ENCODE results near the gene ATP9A. TPM values are rescaled to one million over a fixed set of nuclear protein-coding genes. Genes with fewer than 3 reads are reported as not detected.
A peak's percentile ranks its signal among the peaks of the same experiment; 100 is the strongest.

The ATP9A gene
- total RNA-seq, 2 experiments from 2014 or later: 0.58 to 0.65 TPM

GRCh38 chr20:51607170-51607569 lies 161.0 kb downstream of the ATP9A start:
- Mint-ChIP-seq H3K36me3 (ENCODE audit: low read depth) (no peaks in the 10 kb centered on the region), H3K4me1 (ENCODE audit: low read depth) (peaks cover 22% of the 10 kb centered on the region), H3K27ac (no peak overlapping the region), H3K4me3 (no peak overlapping the region), H3K9me3 (no peaks in the 10 kb centered on the region), H3K27me3 (peaks cover 5% of the 10 kb centered on the region)
- TF ChIP-seq CTCF (IDR thresholded peaks at IDR 0.05): no peak
- no peak for ATAC-seq
- ChIA-PET CTCF (no interaction called here), POLR2A (no interaction called here)
- DNase-seq: no peak
- intact Hi-C loops (cut with micrococcal nuclease): no loop called here

- DNase-seq (no peak), ATAC-seq (no peak)
- Mint-ChIP-seq H3K9me3 (no peaks in the 10 kb centered on the region), H3K4me3 (no peak overlapping the region), H3K27ac (no peak overlapping the region), H3K4me1 (ENCODE audit: low read depth) (peaks cover 25% of the 10 kb centered on the region), H3K36me3 (ENCODE audit: low read depth) (no peaks in the 10 kb centered on the region), H3K27me3 (peaks cover 4% of the 10 kb centered on the region)
- intact Hi-C loops (cut with micrococcal nuclease): no loop called here
- ChIA-PET POLR2A (no interaction called here), CTCF (interaction anchor here (1.2 kb wide), 1 partner anchor 10 kb away, joined by 4 read pairs; no protein-coding TSS in a partner anchor)
- TF ChIP-seq CTCF (IDR thresholded peaks at IDR 0.05): no peak
These were observed 163.3 kb downstream of the ATP9A start for GRCh38 chr20:51604851-51605250.

- no peak for TF ChIP-seq CTCF (IDR thresholded peaks at IDR 0.05)
- H3K9me3 Mint-ChIP-seq: no peaks in the 10 kb centered on the region
- no peaks in the 10 kb centered on the region for H3K36me3 Mint-ChIP-seq (ENCODE audit: low read depth)
- H3K27ac Mint-ChIP-seq: no peak overlapping the region
- CTCF ChIA-PET: interaction anchor here (2.9 kb wide), 1 partner anchor 230 kb away, joined by 11 read pairs; no protein-coding TSS in a partner anchor
- H3K4me3 Mint-ChIP-seq: no peak overlapping the region
- peaks cover 29% of the 10 kb centered on the region for H3K4me1 Mint-ChIP-seq (ENCODE audit: low read depth)
- intact Hi-C loops (cut with micrococcal nuclease): no loop called here
- no peak for DNase-seq
- POLR2A ChIA-PET: no interaction called here
- H3K27me3 Mint-ChIP-seq: peaks cover 7% of the 10 kb centered on the region
- ATAC-seq: no peak
These were observed 166.1 kb downstream of the ATP9A start for GRCh38 chr20:51602131-51602530.

GRCh38 chr20:51600950-51601349 lies 167.2 kb downstream of the ATP9A start:
- H3K27me3 Mint-ChIP-seq: peaks cover 7% of the 10 kb centered on the region
- ATAC-seq (no peak), DNase-seq (no peak)
- H3K4me3 Mint-ChIP-seq: no peak overlapping the region
- peaks cover 37% of the 10 kb centered on the region for H3K4me1 Mint-ChIP-seq (ENCODE audit: low read depth)
- H3K9me3 Mint-ChIP-seq: no peaks in the 10 kb centered on the region
- no peaks in the 10 kb centered on the region for H3K36me3 Mint-ChIP-seq (ENCODE audit: low read depth)
- ChIA-PET CTCF (interaction anchor here (0.6 to 2.9 kb wide), 2 partner anchors 21 to 228 kb away, joined by 4 to 11 read pairs; no protein-coding TSS in a partner anchor), POLR2A (interaction anchor here (0.5 to 1.9 kb wide), 4 partner anchors 40 to 216 kb away, joined by 3 to 4 read pairs (median 3); partner anchors contain the start of gene NFATC2)
- intact Hi-C loops (cut with micrococcal nuclease): no loop called here
- no peak overlapping the region for H3K27ac Mint-ChIP-seq
- TF ChIP-seq CTCF (IDR thresholded peaks at IDR 0.05): no peak

GRCh38 chr20:51600016-51600420 lies 168.2 kb downstream of the ATP9A start:
- Mint-ChIP-seq H3K4me1 (ENCODE audit: low read depth) (peaks cover 44% of the 10 kb centered on the region), H3K9me3 (no peaks in the 10 kb centered on the region), H3K4me3 (no peak overlapping the region), H3K27ac (peak overlapping the region; percentile 55), H3K36me3 (ENCODE audit: low read depth) (no peaks in the 10 kb centered on the region), H3K27me3 (peaks cover 7% of the 10 kb centered on the region)
- intact Hi-C loops (cut with micrococcal nuclease): no loop called here
- no peak for TF ChIP-seq CTCF (IDR thresholded peaks at IDR 0.05)
- ChIA-PET POLR2A (interaction anchor here (1.3 to 1.9 kb wide), 2 partner anchors 58 to 137 kb away, joined by 3 to 4 read pairs; partner anchors contain the start of gene NFATC2), CTCF (interaction anchor here (0.9 kb wide), 1 partner anchor 229 kb away, joined by 3 read pairs; no protein-coding TSS in a partner anchor)
- DNase-seq (peak; percentile 52), ATAC-seq (no peak)

All from activated CD8-positive, alpha-beta T cell treated with anti-CD3 and anti-CD28 coated beads for 36 hours (primary cell).